GM18499 (cell line): ENCODE results near the gene RAPGEF5.

Source experiments
- ATAC-seq: cut with Tn5 transposase; IDR thresholded peaks from one replicate; pipeline ENCODE4 v1.9.1; 2021; ENCODE audit warnings: moderate number of reproducible peaks; ENCODE audit not compliant: insufficient read depth, unreplicated experiment

The RAPGEF5 gene

DNA sequence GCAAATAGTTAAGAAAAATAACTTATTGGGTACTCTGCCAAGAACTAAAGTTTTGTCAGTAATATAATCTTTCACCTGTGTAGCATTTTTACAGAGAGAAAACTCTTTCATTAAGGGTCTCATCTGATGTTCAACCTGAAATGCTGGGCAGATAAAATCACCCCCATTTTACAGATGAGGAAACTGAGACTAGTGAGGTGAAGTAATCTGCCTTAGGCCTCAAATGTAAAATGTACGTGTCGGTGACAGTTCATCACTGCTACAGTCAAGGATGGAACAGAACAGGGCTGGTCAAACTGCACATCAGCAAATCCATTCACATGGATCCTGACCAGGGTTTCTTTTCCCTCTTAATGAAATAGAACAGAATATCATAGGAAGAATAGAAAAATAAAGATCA lies 121.8 kb downstream of the RAPGEF5 start:
- ATAC-seq = no peak

DNA sequence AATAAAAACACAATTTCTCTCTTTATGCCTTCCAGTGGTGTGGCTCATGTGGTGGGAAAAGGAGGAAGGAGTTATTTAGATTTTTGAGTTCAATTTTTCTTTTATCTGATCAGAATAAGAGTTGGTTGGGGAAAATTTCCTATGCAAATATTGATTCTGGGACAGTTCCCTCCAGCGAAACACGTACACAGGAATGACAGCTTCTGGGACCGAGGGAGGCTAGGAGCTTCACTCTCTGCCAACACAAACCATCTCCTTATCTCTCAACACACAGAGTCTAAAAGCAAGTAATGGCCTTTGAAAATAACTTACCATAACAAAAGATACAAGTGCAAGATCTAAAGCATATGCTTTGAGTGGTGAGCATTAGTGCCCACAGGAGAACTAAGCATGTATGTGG lies 122.7 kb downstream of the RAPGEF5 start:
- no peak for ATAC-seq

DNA sequence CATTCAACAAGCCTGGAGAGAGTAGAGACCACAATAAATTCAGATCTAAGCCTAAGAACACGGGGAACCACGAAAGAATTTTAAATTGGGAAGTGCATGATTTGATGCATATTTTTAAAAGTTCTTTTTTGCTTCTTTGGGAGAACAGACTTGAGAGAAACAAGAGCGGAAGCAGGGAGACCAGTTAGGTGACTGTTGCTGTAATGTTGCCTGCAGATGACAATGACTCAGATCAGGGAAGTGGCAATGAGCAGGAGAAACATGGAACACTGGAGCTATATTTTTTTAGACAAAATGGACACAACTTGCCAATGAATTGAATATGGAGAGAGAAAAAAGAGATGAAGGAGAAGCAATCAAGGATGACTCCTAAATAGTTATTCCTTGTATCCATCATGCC lies 125.1 kb downstream of the RAPGEF5 start:
- ATAC-seq = no peak

DNA sequence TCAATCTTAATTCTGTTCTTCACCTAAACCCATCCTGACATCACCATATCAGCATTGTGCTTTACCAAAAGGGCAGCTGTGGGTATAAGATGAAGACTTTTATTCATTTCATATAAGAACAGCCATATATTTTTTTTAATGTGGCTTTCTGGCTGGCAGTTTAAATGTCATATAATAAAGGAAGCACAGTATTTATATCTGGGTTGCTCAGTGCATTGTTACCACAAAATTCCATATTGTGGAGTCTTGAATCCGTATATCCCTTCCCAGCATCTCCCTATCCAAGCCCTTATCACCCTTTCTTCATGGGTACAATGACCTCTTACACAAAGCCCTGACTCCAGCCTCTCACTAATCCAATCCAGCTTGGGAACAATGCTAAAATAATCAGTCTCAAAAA lies 125.8 kb downstream of the RAPGEF5 start:
- no peak for ATAC-seq

DNA sequence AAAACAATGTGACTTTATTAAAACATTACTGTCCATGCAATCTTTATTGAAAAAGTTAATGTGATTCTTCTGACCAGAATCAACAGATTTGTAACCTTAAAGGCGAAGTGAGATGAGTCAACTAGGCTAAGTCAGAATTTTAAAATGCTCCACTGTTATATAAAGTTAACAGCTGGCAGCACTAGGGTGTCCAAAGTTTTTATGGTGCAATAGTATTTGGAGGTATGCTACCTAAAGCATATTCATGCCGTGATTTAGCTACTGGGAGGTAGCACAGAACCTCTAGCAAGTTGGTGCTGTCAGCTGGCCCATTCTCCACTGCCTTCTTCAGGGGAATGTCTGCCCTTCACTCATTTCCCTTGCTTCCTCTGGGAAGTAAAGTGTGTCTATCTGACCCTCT lies 126.7 kb downstream of the RAPGEF5 start:
- ATAC-seq = no peak

DNA sequence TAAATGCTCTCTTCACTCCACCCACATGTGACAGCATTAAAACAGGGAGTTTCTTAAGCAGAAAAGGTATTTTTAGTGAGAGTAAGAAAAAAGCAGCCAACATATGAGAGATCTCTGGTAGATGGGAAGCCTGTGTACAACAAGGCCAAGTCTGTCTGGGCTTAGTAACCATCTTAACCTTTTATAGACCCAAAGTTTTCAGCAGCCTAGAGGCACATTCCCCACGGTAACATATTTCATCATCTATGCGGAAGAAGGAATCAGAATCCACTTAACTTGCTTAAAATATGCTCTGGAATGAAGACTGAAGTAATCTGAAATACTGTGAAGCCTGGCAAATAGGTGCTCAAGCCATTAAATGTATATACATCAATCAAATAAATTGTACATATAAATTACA lies 127.8 kb downstream of the RAPGEF5 start:
- no peak for ATAC-seq

DNA sequence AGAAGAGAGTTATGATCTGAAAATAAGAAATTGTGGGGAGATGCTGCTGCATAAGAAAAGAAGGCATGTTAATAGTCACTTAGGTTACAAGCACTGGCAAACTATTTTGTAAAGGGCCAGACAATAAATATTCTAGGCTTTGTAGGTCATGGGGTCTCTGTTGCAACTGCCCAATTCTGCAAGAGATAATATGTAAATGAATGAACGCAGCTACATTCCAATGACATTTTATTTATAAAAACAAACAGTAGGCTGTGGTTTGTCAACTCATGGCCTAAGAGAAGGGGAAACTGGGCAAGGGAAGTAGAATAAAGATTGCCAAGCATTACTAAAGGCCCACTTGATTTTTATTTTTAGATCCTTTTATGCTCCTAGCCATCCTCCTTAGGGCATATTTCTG lies 133.1 kb downstream of the RAPGEF5 start:
- no peak for ATAC-seq

DNA sequence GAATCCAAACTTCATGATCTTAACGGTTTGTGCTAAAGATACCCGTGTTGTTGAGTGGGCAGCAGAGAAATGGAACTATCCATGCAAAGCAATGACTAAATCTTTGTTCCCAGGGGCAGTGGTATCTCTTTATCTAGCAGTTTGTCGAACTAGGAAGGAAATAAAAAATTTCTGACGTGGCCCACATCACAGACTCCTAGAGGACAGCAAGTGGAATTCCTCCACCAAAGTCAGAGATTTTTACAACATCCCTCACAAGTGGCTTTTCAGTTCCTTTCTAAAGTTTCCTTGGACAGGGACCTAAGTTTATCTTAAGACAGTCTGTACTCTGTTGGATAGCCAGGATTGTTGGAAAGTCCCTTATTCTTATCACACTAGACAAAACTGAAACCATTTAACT lies 136.0 kb downstream of the RAPGEF5 start:
- no peak for ATAC-seq

DNA sequence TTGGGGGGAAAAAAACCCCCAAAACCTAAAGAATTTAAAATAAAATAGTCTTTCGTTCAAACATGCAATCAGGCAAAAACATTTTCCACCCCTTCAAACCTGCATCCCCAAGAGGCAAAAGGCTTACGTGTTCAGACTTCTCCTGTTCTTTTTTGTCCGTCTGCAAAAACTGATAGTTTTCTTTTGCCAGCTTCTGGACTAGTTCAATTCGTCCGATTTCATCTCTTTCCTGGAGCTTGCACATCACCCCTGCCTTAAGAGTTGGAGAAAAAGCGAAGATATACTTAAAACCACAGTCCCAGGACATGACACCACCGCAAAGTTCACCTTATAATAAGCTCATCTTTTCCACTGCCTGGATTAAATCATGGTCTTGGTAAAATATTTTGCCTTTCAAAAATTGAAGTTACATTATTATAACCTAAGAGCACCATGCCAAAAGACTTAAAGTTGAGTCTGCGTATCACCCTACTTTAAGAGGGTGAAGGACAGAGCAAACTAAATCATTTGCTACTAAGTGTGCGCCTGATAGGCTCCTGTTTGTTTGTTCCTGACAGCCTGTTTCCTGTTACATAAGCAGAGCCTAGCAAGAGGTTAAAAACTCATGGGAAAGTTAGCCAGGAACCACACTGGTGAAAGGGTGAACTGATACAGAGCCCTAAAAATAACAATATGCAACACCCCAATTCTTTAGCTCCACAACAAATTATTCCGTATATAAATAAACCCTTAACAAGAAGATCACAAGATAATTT lies 137.0 kb downstream of the RAPGEF5 start:
- ATAC-seq = no peak

DNA sequence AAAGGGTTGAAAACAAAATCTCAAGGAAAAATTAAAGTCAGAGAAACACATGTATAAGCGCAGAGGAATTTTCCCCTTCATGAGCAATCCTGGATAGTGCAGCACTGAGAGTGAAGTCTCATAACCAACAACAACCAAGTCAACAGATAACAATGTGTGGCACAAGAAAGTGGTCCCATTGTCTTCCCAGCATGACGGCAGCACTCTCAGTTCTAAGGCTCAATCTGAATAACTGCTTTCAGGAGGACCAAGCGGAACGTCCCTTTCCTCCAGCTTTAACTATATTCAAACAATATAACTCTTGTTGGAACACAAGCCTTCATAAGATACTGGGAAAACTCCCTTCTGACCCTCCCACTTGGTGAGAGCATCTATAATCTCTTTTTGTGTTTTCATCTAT lies 137.9 kb downstream of the RAPGEF5 start:
- no peak for ATAC-seq

DNA sequence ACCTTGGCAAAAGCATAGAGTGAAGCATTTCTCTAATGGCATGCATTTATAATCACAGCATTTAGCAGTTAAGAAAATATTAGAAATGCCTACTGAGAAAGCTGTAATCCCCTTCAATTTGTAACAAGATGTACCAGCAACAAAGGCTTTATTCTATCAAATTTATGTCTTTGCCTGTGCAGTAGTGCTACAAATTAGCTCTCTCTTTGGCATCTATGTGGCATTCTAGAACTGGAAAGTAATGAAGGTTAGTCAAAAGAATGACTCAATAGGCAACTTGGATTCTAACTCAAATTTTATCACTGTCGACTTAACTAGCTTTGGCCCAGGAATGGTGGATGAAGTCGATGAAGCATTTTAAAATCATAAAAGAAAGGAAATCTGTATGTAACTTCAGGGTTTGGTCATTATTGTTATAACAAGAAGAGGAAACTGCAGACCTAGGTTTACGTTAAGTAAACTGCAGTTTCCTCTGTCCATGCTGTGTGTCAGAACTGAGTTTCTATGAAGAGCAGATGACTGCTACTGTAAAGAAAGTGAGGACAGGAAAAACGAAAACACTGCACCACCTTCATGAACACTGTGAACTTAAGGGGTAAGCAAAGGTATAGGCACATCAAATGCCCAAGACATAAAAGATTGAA lies 140.0 kb downstream of the RAPGEF5 start:
- no peak for ATAC-seq

DNA sequence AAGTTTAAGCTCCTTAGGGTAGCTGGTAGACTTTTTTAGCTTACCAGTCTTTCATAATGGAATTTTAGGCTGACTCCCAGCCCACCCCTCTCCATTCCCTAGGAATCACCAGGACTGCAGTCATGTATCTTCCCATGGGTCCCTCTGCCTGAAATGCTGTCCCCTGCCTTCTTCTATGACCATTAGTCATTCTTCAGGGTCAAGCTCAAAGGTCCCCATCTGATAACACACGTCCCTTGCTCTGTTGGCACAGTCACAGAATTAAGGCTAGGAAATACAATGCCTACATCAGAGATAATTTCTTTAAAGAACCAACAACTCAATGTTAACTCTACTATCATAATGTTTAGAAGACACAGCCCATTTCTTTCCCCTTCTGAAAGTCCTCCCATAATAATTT lies 140.6 kb downstream of the RAPGEF5 start:
- no peak for ATAC-seq

DNA sequence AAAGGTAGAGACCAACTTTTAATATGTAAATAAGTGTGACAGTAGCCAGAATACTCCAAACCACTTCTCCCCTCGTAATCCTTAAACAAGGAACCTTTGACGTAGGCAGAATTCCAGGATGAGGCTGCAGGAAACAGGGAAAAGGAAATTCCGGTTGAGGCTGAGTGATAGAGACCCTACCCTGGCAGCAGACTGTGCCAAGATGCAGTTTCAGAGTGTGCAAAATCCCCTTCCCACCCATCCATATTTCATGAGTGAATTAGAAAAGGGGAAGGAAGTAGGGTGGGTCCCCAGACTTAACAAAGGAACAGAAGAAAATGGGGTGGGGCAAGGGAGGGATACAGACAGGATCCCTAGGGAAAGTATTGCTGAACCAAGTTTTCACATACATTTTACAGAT lies 143.0 kb downstream of the RAPGEF5 start:
- ATAC-seq = no peak

DNA sequence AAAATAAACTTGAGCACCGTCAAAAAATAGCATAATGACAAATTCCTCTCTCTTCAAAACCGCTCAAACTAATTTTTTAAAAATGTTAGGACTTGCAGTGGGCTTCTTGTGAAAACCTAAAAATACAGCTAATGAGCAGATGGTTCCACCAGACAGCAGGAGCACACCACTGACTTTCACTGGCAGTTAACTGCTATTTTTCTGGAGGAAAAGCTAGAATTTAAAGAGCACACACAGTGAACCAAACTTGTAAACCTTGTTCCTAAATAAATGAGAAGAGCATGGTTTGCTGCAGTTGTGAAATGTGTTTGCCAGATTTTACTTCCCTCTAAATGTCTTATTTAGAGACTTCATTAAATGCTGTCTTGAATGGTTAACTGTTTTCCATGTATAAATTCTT lies 143.9 kb downstream of the RAPGEF5 start:
- ATAC-seq = no peak

DNA sequence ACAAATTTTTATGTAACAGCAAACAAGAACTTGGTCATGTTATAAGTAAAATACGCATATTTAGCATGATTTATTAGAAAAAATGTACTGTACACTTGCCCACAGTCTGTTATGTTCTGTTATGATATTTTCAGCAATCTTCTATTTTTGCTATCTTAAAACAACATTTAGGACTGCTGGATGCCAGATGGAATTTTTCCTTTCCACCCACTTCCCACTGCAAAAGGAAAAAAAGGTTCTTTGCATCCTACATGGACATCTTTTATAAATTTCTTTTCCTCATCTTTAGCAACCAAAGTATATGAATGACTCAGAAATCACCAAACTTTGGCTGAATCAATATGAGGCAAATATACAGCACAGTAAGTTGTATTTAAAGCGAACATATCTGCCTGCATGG lies 146.0 kb downstream of the RAPGEF5 start:
- ATAC-seq = no peak

DNA sequence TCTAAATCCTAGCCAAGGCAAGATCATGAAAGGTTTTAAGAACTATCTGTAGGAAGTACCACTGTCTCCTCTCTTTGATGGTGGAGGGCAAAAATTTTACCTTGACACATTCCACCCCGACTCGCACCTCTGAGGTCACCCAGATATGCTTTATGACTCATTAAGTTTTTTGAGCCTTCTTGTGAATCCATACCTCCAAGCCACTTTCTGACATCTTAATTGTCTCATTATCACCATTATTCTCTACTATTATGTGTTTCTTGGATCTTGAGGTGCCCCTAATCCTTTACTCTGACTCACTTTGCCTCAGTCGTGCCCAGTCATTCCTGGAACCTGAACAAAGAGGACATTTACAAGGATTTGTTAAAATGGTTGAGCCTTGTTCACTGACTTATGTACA lies 146.6 kb downstream of the RAPGEF5 start:
- no peak for ATAC-seq

DNA sequence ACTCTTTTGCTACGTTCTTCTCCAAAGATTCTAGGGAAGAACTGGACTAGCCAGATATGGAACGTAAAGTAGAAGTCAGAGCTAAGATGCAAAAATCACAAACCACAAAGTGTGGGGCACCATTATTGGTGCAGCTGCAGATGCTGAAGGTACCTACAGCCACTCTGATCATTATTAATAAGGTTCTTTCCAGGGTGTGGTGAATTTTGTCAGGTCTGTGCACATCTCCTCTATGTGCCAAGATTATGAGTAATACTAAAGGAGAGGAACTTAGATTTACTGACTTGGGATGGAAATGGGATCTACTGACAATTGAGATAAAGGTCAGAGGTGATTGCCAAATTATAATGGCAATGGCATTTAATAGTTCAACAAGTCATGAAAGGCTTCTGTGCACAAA lies 148.2 kb downstream of the RAPGEF5 start:
- ATAC-seq = no peak

DNA sequence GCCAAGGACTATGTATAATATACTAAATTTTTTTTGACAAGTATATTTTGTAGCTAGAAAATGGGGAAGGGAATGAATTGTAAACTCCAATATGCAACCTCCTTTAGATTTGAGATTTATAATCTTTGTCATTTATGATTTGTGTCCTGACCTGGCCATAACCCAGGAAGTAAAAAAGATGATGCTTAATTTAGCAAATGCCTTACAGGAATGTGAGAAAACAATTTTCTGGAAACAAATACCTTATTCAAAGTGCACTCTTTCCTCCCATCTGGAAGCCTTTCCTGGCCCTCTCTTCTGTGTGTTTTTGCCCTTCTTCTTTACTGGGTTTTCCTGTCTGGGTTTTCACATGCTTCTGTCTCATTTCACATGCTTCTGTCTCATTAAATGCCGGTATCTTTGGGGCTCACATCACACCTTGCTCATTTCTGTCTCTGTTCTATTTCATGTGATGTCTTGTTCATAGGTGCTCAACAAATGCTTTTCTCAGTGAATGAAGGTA lies 149.2 kb downstream of the RAPGEF5 start:
- ATAC-seq = no peak

DNA sequence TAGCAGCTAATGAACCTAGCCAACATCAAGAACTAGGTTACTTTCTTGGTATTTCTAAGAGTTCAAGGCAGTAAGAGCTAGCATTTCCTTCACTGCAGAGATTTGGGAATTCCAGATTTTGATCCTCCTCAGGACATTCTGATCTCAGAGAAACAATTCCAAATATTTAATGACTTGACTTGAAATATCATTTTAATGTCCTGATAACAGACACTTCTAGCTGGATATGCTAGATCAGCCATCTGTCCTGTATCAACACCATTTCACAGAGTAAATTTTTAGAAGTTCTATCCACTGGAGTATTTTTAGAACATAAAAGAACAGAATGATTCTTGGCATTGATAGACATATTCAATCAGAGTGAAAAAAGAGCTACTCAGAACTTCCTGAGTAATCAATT lies 151.3 kb downstream of the RAPGEF5 start:
- no peak for ATAC-seq

DNA sequence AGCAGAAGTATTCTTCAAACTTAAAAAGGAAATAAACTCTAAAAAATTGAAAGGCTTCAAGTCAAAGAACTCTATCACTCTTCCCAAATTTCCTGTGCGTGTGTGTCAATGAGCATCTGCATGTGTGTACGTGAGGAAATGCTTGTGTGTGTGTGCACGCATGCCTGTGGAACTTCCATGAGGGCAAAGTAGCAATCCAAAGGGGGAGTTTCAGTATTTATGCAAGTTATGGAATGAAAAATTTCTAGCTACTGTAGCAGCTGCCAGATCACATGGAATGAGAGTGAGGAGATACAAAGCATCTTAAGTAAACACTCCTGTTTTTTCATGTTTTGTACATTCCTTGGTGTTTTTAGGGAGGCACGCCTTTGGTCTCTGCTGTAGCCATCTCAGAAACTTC lies 152.6 kb downstream of the RAPGEF5 start:
- ATAC-seq = no peak

DNA sequence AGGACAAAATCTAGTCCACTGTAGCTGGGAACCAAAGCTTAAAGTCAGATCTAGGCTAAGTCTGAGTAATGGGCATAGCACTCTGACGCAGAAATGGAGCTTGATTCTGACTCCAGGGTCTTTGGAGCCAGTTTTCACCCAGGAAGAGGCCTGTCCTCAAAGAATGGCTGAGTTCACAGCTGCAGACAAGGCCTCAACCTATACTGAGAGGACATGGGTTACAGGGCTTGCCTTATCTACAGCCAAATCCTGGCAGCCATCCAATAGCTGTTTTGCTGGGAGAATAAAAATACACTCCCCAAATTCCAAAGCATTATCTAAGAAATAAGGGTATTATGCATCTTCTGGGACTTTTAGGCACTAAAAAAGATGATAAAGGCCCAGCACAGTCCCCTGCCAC lies 154.8 kb downstream of the RAPGEF5 start:
- ATAC-seq = no peak
